ENCODE measurements around the gene CEACAM6.

DNA sequence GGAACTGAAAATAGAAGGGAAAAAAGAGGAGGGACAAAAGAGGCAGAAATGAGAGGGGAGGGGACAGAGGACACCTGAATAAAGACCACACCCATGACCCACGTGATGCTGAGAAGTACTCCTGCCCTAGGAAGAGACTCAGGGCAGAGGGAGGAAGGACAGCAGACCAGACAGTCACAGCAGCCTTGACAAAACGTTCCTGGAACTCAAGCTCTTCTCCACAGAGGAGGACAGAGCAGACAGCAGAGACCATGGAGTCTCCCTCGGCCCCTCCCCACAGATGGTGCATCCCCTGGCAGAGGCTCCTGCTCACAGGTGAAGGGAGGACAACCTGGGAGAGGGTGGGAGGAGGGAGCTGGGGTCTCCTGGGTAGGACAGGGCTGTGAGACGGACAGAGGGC lies 46.8 kb upstream of the CEACAM6 start, which contains the start of gene CEACAM5:
- TF ChIP-seq, protein P1, sequence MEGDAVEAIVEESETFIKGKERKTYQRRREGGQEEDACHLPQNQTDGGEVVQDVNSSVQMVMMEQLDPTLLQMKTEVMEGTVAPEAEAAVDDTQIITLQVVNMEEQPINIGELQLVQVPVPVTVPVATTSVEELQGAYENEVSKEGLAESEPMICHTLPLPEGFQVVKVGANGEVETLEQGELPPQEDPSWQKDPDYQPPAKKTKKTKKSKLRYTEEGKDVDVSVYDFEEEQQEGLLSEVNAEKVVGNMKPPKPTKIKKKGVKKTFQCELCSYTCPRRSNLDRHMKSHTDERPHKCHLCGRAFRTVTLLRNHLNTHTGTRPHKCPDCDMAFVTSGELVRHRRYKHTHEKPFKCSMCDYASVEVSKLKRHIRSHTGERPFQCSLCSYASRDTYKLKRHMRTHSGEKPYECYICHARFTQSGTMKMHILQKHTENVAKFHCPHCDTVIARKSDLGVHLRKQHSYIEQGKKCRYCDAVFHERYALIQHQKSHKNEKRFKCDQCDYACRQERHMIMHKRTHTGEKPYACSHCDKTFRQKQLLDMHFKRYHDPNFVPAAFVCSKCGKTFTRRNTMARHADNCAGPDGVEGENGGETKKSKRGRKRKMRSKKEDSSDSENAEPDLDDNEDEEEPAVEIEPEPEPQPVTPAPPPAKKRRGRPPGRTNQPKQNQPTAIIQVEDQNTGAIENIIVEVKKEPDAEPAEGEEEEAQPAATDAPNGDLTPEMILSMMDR (IDR thresholded peaks at IDR 0.05) = no peak
- no peak for TF ChIP-seq EP300 (IDR thresholded peaks at IDR 0.05)

Measured in ovary (tissue), 3 donors.